HCT116 (cell line): ENCODE results near the gene CDKL5. TPM values are rescaled to one million over a fixed set of nuclear protein-coding genes. Genes with fewer than 3 reads are reported as not detected.

Source experiments
- ATAC-seq: fragments of 200-7000 bp; cut with Tn5 transposase; 2 replicates; pipeline ENCODE4 v1.9.1; 2020; ENCODE audit warnings: mild to moderate bottlenecking, moderate library complexity
- BruUV-seq: library from RNA; stranded (reverse); fragments of 400-500 nt; replicated peaks from 2 replicates; lab custom pipeline; 2021; lab: Mats Ljungman, UMichigan
- CTCF ChIA-PET: fragments of 300-600 bp; sonication (Branson Sonifier 250); formaldehyde crosslinking; loops from one replicate; lab custom pipeline; 2021; ENCODE audit warnings: antibody characterized with exemption; lab: Charles Lee
- POLR2A ChIA-PET: fragments of 300-600, 350-600 bp; sonication (Branson Sonifier 250); formaldehyde crosslinking; loops from one replicate; lab custom pipeline; 2021; ENCODE audit warnings: antibody characterized with exemption; lab: Charles Lee
- RAD21 ChIA-PET, 2 experiments: fragments of 300-600 bp; sonication (Branson Sonifier 250); formaldehyde crosslinking; loops; one replicate each; lab custom pipeline; 2023; ENCODE audit warnings: low total read pairs in 2 of 2; ENCODE audit not compliant: uncharacterized antibody in 2 of 2, unreplicated experiment in 2 of 2, low non-redundant PET in 1 of 2; lab: Charles Lee
- DNase-seq: peaks from one replicate; pipeline ENCODE4 v3.0.0-alpha.2; 2010; ENCODE audit warnings: low read depth, low spot score
- H2AFZ ChIP-seq: fragments of 200-600 bp; shearing (Covaris generic), sonication (generic); 2 replicates; pipeline ENCODE4 v1.6.1; 2017; ENCODE audit warnings: low read depth, mixed run types, mixed read lengths, antibody characterized with exemption, low read length; ENCODE audit not compliant: poor library complexity, severe bottlenecking
- H3K27ac ChIP-seq: 2 replicates; pipeline ENCODE4 v1.5.1; 2012; ENCODE audit warnings: low read depth, low read length
- H3K27me3 ChIP-seq: fragments of 200-600 bp; sonication (generic); 2 replicates; pipeline ENCODE4 v1.6.1; 2016; ENCODE audit warnings: mixed run types, low read length, mixed read lengths; ENCODE audit not compliant: insufficient read depth
- H3K36me3 ChIP-seq, 2 experiments: fragments of 200-500 bp in 1 of 2; fragments of 200-600 bp in 1 of 2; sonication (Bioruptor generic) in 1 of 2; sonication (generic) in 1 of 2; 2 replicates each; pipeline versions ENCODE4 v1.5.1 to v1.6.1; 2014 to 2016; ENCODE audit warnings: low read length in 2 of 2, inconsistent platforms in 1 of 2, mixed read lengths in 1 of 2, mixed run types in 1 of 2; ENCODE audit not compliant: insufficient read depth in 2 of 2, control insufficient read depth in 1 of 2
- H3K4me1 ChIP-seq, 2 experiments: fragments of 200-600 bp in 1 of 2; sonication (generic) in 1 of 2; 2 replicates each; pipeline versions ENCODE4 v1.5.1 to v1.6.1; 2012 to 2017; ENCODE audit warnings: low read length in 2 of 2, inconsistent platforms in 1 of 2, mild to moderate bottlenecking in 1 of 2, mixed read lengths in 1 of 2, mixed run types in 1 of 2, moderate library complexity in 1 of 2; ENCODE audit not compliant: insufficient read depth in 2 of 2, control insufficient read depth in 1 of 2
- H3K4me2 ChIP-seq: fragments of 200-600 bp; sonication (generic); 2 replicates; pipeline ENCODE4 v1.6.1; 2017; ENCODE audit warnings: mixed run types, low read length, mixed read lengths
- H3K4me3 ChIP-seq, 2 experiments: fragments of 200-600 bp in 1 of 2; sonication (generic) in 1 of 2; replicated peaks in 1 of 2; 2 replicates each; pipeline ENCODE4 v1.5.1; 2011 to 2016; ENCODE audit warnings: low read length in 2 of 2, control low read depth in 1 of 2, low read depth in 1 of 2, mild to moderate bottlenecking in 1 of 2, mixed read lengths in 1 of 2, mixed run types in 1 of 2
- H3K79me2 ChIP-seq: fragments of 200-600 bp; sonication (generic); 2 replicates; pipeline ENCODE4 v1.6.1; 2017; ENCODE audit warnings: mild to moderate bottlenecking, mixed run types, low read length, moderate library complexity, mixed read lengths; ENCODE audit not compliant: insufficient read depth
- H3K9ac ChIP-seq: fragments of 200-600 bp; sonication (generic); 2 replicates; pipeline ENCODE4 v1.6.1; 2016; ENCODE audit warnings: low read length, mixed read lengths
- H3K9me2 ChIP-seq: fragments of 200-600 bp; sonication (generic), shearing (Covaris generic); 2 replicates; pipeline ENCODE4 v1.6.1; 2017; ENCODE audit warnings: mixed run types, mild to moderate bottlenecking, moderate library complexity; ENCODE audit not compliant: insufficient read depth
- H3K9me3 ChIP-seq, 2 experiments: fragments of 200-500 bp in 1 of 2; fragments of 200-600 bp in 1 of 2; sonication (Bioruptor generic) in 1 of 2; sonication (generic) in 1 of 2; 2 replicates each; pipeline ENCODE4 v1.6.1; 2014 to 2017; ENCODE audit warnings: low read length in 2 of 2, mixed read lengths in 2 of 2, inconsistent platforms in 1 of 2, low read depth in 1 of 2, mild to moderate bottlenecking in 1 of 2, mixed run types in 1 of 2, moderate library complexity in 1 of 2; ENCODE audit not compliant: control insufficient read depth in 1 of 2, insufficient read depth in 1 of 2
- H4K20me1 ChIP-seq: fragments of 200-600 bp; sonication (generic), shearing (Covaris generic); 2 replicates; pipeline ENCODE4 v1.6.1; 2017; ENCODE audit warnings: mixed run types, mild to moderate bottlenecking, moderate library complexity; ENCODE audit not compliant: insufficient read depth
- CBX3 ChIP-seq: IDR thresholded peaks from 2 replicates; pipeline ENCODE4 v1.6.1; 2012; ENCODE audit warnings: low read depth
- ELF1 ChIP-seq: IDR thresholded peaks from 2 replicates; pipeline ENCODE4 v1.6.1; 2012; ENCODE audit warnings: low read depth, borderline replicate concordance
- EZH2 ChIP-seq: fragments of 200-600 bp; sonication (generic); IDR thresholded peaks from 2 replicates; pipeline ENCODE4 v1.6.1; 2017; ENCODE audit warnings: antibody characterized with exemption, mixed run types
- POLR2A ChIP-seq: IDR thresholded peaks from 2 replicates; pipeline ENCODE4 v1.7.0; 2011; ENCODE audit warnings: borderline replicate concordance; ENCODE audit not compliant: insufficient read depth, insufficient read length; ENCODE audit errors: extremely low read depth
- RAD21 ChIP-seq: IDR thresholded peaks from 2 replicates; pipeline ENCODE4 v1.6.1; 2012; ENCODE audit warnings: low read depth, mild to moderate bottlenecking
- SIN3A ChIP-seq: IDR thresholded peaks from 2 replicates; pipeline ENCODE4 v1.6.1; 2012; ENCODE audit warnings: low read depth
- SRF ChIP-seq: IDR thresholded peaks from 2 replicates; pipeline ENCODE4 v1.6.1; 2012; ENCODE audit warnings: low read depth
- YY1 ChIP-seq: IDR thresholded peaks from 2 replicates; pipeline ENCODE4 v1.6.1; 2011; ENCODE audit warnings: low read length, low read depth, moderate library complexity, mild to moderate bottlenecking; ENCODE audit not compliant: insufficient replicate concordance; ENCODE audit errors: extremely low read depth
- ZFX ChIP-seq: fragments of 450-650 bp; IDR thresholded peaks from 2 replicates; pipeline ENCODE4 v1.6.1; 2017
- ZNF274 ChIP-seq: fragments of 200-500 bp; sonication (Bioruptor generic); IDR thresholded peaks from 2 replicates; pipeline ENCODE4 v1.6.1; 2014; ENCODE audit warnings: mild to moderate bottlenecking, low read depth, low read length, inconsistent platforms
- intact Hi-C: fragments of 100-400 bp; cut with micrococcal nuclease; formaldehyde crosslinking; loops from 2 replicates; pipeline ENCODE4 v1.10.0; 2022
- total RNA-seq: library from RNA; stranded (reverse); gene quantifications from one replicate; pipeline ENCODE4 v1.2.1, GENCODE V29; 2021; ENCODE audit not compliant: unreplicated experiment
- TF ChIP-seq, protein P1 (sequence below), 3 experiments: fragments of 200-600 bp in 1 of 3; sonication (generic) in 1 of 3; IDR thresholded peaks in 2 of 3; conservative IDR thresholded peaks in 1 of 3; 2 replicates each; pipeline ENCODE4 v1.5.1; 2012 to 2017; ENCODE audit warnings: low read depth in 2 of 3, low read length in 2 of 3, antibody characterized with exemption in 1 of 3, borderline replicate concordance in 1 of 3, control low read depth in 1 of 3, mild to moderate bottlenecking in 1 of 3, mixed read lengths in 1 of 3, mixed run types in 1 of 3, moderate library complexity in 1 of 3; ENCODE audit not compliant: insufficient read depth in 1 of 3
- TF ChIP-seq, protein P2 (sequence below): IDR thresholded peaks from 2 replicates; pipeline ENCODE4 v1.6.1; 2012; ENCODE audit warnings: low read depth
- TF ChIP-seq, protein P3 (sequence below): IDR thresholded peaks from 2 replicates; pipeline ENCODE4 v1.6.1; 2011; ENCODE audit warnings: mild to moderate bottlenecking, low read length, moderate library complexity; ENCODE audit not compliant: insufficient replicate concordance; ENCODE audit errors: extremely low read depth

The CDKL5 gene
- total RNA-seq, 1 experiment from 2014 or later: 2.5 TPM

DNA sequence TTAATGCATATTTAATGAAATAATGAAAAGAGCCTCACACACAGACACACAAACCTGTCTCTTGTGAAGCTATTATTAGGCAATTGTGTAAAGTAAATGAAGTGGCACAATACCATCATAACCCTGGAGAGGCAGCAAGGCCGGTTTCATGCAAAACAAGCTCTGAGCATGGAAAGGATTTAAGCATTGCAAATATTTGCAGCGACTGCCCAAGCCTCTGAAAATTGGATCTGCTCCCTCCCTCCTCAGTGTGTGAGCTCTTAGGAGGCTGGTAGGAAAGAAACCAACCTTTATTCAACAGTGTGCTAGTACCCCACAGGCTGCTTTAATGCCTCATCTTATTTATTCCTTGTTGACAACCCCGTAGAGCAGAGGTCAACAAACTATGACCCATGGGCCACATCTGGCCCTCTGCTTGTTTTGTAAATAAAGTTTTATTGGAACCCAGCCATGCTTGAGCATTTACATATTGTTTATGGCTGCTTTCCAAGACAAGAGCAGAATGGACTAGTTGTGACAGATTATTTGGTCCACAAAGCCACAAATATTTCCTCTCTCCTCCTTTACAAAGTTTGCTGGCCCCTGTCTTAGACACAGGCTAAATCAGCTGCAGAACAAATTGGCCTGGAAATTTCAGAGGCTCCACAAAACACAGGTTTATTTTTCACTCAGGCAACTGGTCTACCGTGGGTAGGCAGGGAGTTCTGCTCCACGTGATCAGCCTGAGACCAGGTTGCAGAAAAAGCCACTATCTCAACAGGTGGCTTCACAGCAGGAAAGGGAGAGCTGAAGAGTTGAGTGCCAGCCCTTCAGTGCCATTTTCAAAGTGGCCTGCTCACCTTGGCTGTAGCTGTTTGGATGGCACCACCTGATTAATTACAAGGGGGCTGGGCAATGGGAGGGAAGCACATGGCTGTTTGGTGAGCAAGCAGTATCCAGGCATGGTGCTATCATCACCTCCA lies 229.7 kb downstream of the CDKL5 start (continued):
- TF ChIP-seq ZNF274 (no peak), EZH2 (no peak), ELF1 (no peak)

DNA sequence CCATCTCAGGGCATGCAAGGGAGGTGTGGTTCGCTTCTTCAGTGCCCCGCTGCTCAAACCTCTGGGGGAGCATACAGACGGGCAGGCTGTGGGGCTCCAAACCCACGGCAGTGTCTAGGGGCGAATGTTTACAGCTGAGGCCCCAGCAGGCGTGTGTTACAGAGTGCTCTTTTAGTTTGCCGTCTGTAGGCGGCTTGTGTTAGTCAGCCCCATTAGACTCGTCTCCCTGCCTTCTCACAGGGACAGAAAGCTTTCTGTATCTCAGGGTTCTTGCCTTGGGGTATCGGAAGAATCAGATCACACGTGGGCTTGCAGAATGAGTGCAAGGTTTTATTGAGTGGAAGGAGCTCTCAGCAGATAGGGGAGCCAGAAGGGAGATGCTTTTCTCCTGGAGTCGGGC lies 235.9 kb downstream of the CDKL5 start:
- no peak for DNase-seq
- intact Hi-C loops: no loop called here
- H3K4me1 ChIP-seq: no peaks in the 10 kb centered on the region
- H3K4me2 ChIP-seq: no peak overlapping the region
- ChIA-PET POLR2A (no interaction called here), CTCF (no interaction called here), RAD21 (no interaction called here)
- no peaks in the 10 kb centered on the region for H3K36me3 ChIP-seq
- no peak for ATAC-seq
- no peaks in the 10 kb centered on the region for H3K27me3 ChIP-seq
- no peaks in the 10 kb centered on the region for H3K9me3 ChIP-seq
- H3K27ac ChIP-seq: no peak overlapping the region
- H3K79me2 ChIP-seq: no peaks in the 10 kb centered on the region
- no peak overlapping the region for H2AFZ ChIP-seq
- TF ChIP-seq YY1 (no peak), ELF1 (no peak), POLR2A (no peak), SRF (no peak), ZNF274 (no peak), ZFX (no peak), SIN3A (no peak), RAD21 (no peak), EZH2 (no peak), CBX3 (no peak)
- TF ChIP-seq, protein P1, sequence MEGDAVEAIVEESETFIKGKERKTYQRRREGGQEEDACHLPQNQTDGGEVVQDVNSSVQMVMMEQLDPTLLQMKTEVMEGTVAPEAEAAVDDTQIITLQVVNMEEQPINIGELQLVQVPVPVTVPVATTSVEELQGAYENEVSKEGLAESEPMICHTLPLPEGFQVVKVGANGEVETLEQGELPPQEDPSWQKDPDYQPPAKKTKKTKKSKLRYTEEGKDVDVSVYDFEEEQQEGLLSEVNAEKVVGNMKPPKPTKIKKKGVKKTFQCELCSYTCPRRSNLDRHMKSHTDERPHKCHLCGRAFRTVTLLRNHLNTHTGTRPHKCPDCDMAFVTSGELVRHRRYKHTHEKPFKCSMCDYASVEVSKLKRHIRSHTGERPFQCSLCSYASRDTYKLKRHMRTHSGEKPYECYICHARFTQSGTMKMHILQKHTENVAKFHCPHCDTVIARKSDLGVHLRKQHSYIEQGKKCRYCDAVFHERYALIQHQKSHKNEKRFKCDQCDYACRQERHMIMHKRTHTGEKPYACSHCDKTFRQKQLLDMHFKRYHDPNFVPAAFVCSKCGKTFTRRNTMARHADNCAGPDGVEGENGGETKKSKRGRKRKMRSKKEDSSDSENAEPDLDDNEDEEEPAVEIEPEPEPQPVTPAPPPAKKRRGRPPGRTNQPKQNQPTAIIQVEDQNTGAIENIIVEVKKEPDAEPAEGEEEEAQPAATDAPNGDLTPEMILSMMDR (IDR thresholded peaks at IDR 0.05 in 2 of 3, conservative IDR thresholded peaks at IDR 0.05 in 1 of 3; ENCODE audit: borderline replicate concordance in 1 of 3, insufficient read depth in 1 of 3, low read depth in 2 of 3, low read length in 2 of 3): no peak
- TF ChIP-seq, protein P2, sequence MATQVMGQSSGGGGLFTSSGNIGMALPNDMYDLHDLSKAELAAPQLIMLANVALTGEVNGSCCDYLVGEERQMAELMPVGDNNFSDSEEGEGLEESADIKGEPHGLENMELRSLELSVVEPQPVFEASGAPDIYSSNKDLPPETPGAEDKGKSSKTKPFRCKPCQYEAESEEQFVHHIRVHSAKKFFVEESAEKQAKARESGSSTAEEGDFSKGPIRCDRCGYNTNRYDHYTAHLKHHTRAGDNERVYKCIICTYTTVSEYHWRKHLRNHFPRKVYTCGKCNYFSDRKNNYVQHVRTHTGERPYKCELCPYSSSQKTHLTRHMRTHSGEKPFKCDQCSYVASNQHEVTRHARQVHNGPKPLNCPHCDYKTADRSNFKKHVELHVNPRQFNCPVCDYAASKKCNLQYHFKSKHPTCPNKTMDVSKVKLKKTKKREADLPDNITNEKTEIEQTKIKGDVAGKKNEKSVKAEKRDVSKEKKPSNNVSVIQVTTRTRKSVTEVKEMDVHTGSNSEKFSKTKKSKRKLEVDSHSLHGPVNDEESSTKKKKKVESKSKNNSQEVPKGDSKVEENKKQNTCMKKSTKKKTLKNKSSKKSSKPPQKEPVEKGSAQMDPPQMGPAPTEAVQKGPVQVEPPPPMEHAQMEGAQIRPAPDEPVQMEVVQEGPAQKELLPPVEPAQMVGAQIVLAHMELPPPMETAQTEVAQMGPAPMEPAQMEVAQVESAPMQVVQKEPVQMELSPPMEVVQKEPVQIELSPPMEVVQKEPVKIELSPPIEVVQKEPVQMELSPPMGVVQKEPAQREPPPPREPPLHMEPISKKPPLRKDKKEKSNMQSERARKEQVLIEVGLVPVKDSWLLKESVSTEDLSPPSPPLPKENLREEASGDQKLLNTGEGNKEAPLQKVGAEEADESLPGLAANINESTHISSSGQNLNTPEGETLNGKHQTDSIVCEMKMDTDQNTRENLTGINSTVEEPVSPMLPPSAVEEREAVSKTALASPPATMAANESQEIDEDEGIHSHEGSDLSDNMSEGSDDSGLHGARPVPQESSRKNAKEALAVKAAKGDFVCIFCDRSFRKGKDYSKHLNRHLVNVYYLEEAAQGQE: no peak
- TF ChIP-seq, protein P3, sequence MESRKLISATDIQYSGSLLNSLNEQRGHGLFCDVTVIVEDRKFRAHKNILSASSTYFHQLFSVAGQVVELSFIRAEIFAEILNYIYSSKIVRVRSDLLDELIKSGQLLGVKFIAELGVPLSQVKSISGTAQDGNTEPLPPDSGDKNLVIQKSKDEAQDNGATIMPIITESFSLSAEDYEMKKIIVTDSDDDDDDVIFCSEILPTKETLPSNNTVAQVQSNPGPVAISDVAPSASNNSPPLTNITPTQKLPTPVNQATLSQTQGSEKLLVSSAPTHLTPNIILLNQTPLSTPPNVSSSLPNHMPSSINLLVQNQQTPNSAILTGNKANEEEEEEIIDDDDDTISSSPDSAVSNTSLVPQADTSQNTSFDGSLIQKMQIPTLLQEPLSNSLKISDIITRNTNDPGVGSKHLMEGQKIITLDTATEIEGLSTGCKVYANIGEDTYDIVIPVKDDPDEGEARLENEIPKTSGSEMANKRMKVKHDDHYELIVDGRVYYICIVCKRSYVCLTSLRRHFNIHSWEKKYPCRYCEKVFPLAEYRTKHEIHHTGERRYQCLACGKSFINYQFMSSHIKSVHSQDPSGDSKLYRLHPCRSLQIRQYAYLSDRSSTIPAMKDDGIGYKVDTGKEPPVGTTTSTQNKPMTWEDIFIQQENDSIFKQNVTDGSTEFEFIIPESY: no peak
- no peaks in the 10 kb centered on the region for H4K20me1 ChIP-seq
- no peaks in the 10 kb centered on the region for H3K9me2 ChIP-seq
- H3K9ac ChIP-seq: no peak overlapping the region
- BruUV-seq: no TSS peak
- no peak overlapping the region for H3K4me3 ChIP-seq
